M059J (cell line): ENCODE data around the gene KIZ. TPM values are rescaled to one million over a fixed set of nuclear protein-coding genes. Genes with fewer than 3 reads are reported as not detected.
"Not testable (repeated sequence)": the region's sequence is repeated elsewhere in the genome, so short reads cannot be mapped to it uniquely, and the experiment has no call there.

Source experiments
- DNase-seq: peaks from one replicate; pipeline ENCODE4 v3.0.0-alpha.2; 2012; ENCODE audit warnings: low read depth
- total RNA-seq: library from RNA; depleted of rRNA; stranded (reverse); fragments of >200 nt; shearing (Covaris generic); gene quantifications from 2 replicates; pipeline ENCODE4 v1.2.3, GENCODE V29; 2014

The KIZ gene
- total RNA-seq, 1 experiment from 2014 or later: 18.9 TPM

- DNase-seq: no peak
Observed at GRCh38 chr20:21139881-21140566, 14.1 kb downstream of the KIZ start.

GRCh38 chr20:21141825-21142224 is 15.9 kb downstream of the KIZ start:
- no peak for DNase-seq

GRCh38 chr20:21143194-21143890 is 17.5 kb downstream of the KIZ start:
- no peak for DNase-seq

- DNase-seq: no peak
Observed at GRCh38 chr20:21145424-21145823, 19.5 kb downstream of the KIZ start.

- DNase-seq: no peak
Observed at GRCh38 chr20:21146215-21146614, 20.3 kb downstream of the KIZ start.

- peak; percentile 66 for DNase-seq
Observed at GRCh38 chr20:21147593-21147992, 21.7 kb downstream of the KIZ start.

- DNase-seq: no peak
Observed at GRCh38 chr20:21149344-21149743, 23.5 kb downstream of the KIZ start.

- no peak for DNase-seq
Observed at GRCh38 chr20:21151791-21152190, 25.9 kb downstream of the KIZ start.

GRCh38 chr20:21154692-21155091 is 28.8 kb downstream of the KIZ start:
- DNase-seq: no peak

GRCh38 chr20:21155268-21155667 is 29.4 kb downstream of the KIZ start:
- DNase-seq: no peak

- DNase-seq: peak; percentile 78
Observed at GRCh38 chr20:21156266-21156665, 30.4 kb downstream of the KIZ start.

GRCh38 chr20:21157006-21157405 is 31.1 kb downstream of the KIZ start:
- DNase-seq: no peak

GRCh38 chr20:21159658-21160380 is 33.9 kb downstream of the KIZ start:
- DNase-seq: no peak

GRCh38 chr20:21161926-21162325 is 36.0 kb downstream of the KIZ start:
- DNase-seq: no peak

- DNase-seq: no peak
Observed at GRCh38 chr20:21162631-21163030, 36.7 kb downstream of the KIZ start.

GRCh38 chr20:21166801-21167200 is 40.9 kb downstream of the KIZ start:
- DNase-seq: peak; percentile 34

- DNase-seq: no peak
Observed at GRCh38 chr20:21167261-21167660, 41.4 kb downstream of the KIZ start.

- not testable (repeated sequence) for DNase-seq
Observed at GRCh38 chr20:21168061-21168460, 42.2 kb downstream of the KIZ start.

- no peak for DNase-seq
Observed at GRCh38 chr20:21172626-21173025, 46.7 kb downstream of the KIZ start.

GRCh38 chr20:21173485-21173884 is 47.6 kb downstream of the KIZ start:
- peak; percentile 35 for DNase-seq

GRCh38 chr20:21174516-21175239 is 48.8 kb downstream of the KIZ start:
- no peak for DNase-seq

- no peak for DNase-seq
Observed at GRCh38 chr20:21175433-21175832, 49.6 kb downstream of the KIZ start.
